ENCODE measurements around the gene ZDHHC14. TPM values are rescaled to one million over a fixed set of nuclear protein-coding genes. Genes with fewer than 3 reads are reported as not detected.

Gene ZDHHC14
- polyA plus RNA-seq, 1 donor (not counting 4 experiments of a cell fraction or from before 2014, with no cell fraction given) = 6.4 TPM

- no peak overlapping the region for H3K9ac ChIP-seq (ENCODE audit: control insufficient read depth, extremely low read depth, insufficient read depth, low read length)
- H2AFZ ChIP-seq (ENCODE audit: control insufficient read depth, low read length) = no peak overlapping the region
- H3K4me2 ChIP-seq (ENCODE audit: control insufficient read depth, extremely low read depth, insufficient read depth, low read depth, low read length) = no peak overlapping the region
- no peaks in the 10 kb centered on the region for H3K27me3 ChIP-seq (ENCODE audit: control insufficient read depth, extremely low read depth, insufficient read depth, low read length)
- FAIRE-seq (no peak), DNase-seq (ENCODE audit: low read depth, low spot score) (no peak)
- H3K9me3 ChIP-seq (ENCODE audit: control insufficient read depth, low read depth, low read length) = no peaks in the 10 kb centered on the region
- peaks cover 2% of the 10 kb centered on the region for H3K4me1 ChIP-seq (ENCODE audit: control insufficient read depth, extremely low read depth, insufficient read depth, low read length)
- H3K4me3 ChIP-seq (ENCODE audit: control insufficient read depth in 2 of 3, extremely low read depth in 1 of 3, insufficient read depth in 2 of 3, low read depth in 1 of 3, low read length in 3 of 3) = no peak overlapping the region
- no peaks in the 10 kb centered on the region for H4K20me1 ChIP-seq (ENCODE audit: control insufficient read depth, extremely low read depth, insufficient read depth, low read length)
- no peaks in the 10 kb centered on the region for H3K79me2 ChIP-seq (ENCODE audit: control insufficient read depth, insufficient read depth, low read length)
- H3K36me3 ChIP-seq (ENCODE audit: control insufficient read depth in 2 of 2, extremely low read depth in 1 of 2, insufficient read depth in 2 of 2, low read length in 2 of 2) = no peaks in the 10 kb centered on the region
- TF ChIP-seq EZH2 (IDR thresholded peaks at IDR 0.05; ENCODE audit: low read length) (no peak), CTCF (optimal IDR thresholded peaks at IDR 0.05 in 1 of 3, IDR thresholded peaks at IDR 0.05 in 1 of 3, conservative IDR thresholded peaks at IDR 0.05 in 1 of 3; ENCODE audit: extremely low read depth in 1 of 3, insufficient read depth in 2 of 3, low read length in 3 of 3) (no peak)
- dilution Hi-C loops (cut with MboI; ENCODE audit: extremely low pct_ligation_motif_present, low sequenced_read_pairs) = no loop called here
- no peaks in the 10 kb centered on the region for H3K9me1 ChIP-seq (ENCODE audit: control insufficient read depth, extremely low read depth, insufficient read depth, low read length)
- no peak overlapping the region for H3K27ac ChIP-seq (ENCODE audit: control insufficient read depth, insufficient read depth, low read length)
Observed at GRCh38 chr6:157469378-157469777, 88.4 kb downstream of the ZDHHC14 start.

DNA sequence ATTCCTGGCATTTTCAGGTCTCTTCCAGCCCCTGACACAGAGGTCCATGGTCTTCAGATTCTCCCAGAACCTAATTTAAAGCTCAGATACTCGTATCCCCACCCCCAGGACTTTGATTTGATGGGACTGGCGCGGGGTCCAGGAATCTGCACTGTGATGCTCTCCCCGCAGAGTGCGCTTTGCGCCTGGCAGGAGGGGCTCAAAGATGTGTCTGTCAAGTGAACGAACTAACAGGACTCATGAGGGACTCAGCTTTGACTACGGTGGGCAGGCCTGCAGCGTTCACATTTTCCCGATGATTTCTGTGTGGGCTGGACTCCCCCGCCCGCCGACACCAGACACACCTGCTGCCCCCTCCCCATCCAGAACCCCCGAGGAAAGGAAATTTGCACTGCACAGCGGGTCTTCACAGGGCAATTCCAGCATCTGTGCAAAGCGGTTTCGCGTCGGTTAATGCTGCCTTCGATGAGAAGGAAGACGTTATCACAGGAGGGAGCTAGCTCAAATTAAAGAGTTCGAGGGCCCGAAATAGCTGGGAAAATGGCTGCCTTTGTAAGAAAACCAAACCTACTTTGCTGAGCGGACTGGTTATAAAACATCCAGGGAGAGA is 90.2 kb downstream of the ZDHHC14 start:
- Histone ChIP-seq H3K27me3 (ENCODE audit: control insufficient read depth, extremely low read depth, insufficient read depth, low read length) (no peaks in the 10 kb centered on the region), H3K4me1 (ENCODE audit: control insufficient read depth, extremely low read depth, insufficient read depth, low read length) (peaks cover 2% of the 10 kb centered on the region), H3K9me3 (ENCODE audit: control insufficient read depth, low read depth, low read length) (no peaks in the 10 kb centered on the region), H3K36me3 (ENCODE audit: control insufficient read depth in 2 of 2, extremely low read depth in 1 of 2, insufficient read depth in 2 of 2, low read length in 2 of 2) (no peaks in the 10 kb centered on the region), H3K27ac (ENCODE audit: control insufficient read depth, insufficient read depth, low read length) (no peak overlapping the region), H3K9me1 (ENCODE audit: control insufficient read depth, extremely low read depth, insufficient read depth, low read length) (no peaks in the 10 kb centered on the region), H3K9ac (ENCODE audit: control insufficient read depth, extremely low read depth, insufficient read depth, low read length) (no peak overlapping the region), H3K4me2 (ENCODE audit: control insufficient read depth, extremely low read depth, insufficient read depth, low read depth, low read length) (no peak overlapping the region), H4K20me1 (ENCODE audit: control insufficient read depth, extremely low read depth, insufficient read depth, low read length) (no peaks in the 10 kb centered on the region), H3K79me2 (ENCODE audit: control insufficient read depth, insufficient read depth, low read length) (no peaks in the 10 kb centered on the region), H2AFZ (ENCODE audit: control insufficient read depth, low read length) (no peak overlapping the region), H3K4me3 (ENCODE audit: control insufficient read depth in 2 of 3, extremely low read depth in 1 of 3, insufficient read depth in 2 of 3, low read depth in 1 of 3, low read length in 3 of 3) (no peak overlapping the region)
- FAIRE-seq (no peak), DNase-seq (ENCODE audit: low read depth, low spot score) (no peak)
- no peak for TF ChIP-seq EZH2 (IDR thresholded peaks at IDR 0.05; ENCODE audit: low read length)
- TF ChIP-seq CTCF (optimal IDR thresholded peaks at IDR 0.05 in 1 of 3, IDR thresholded peaks at IDR 0.05 in 1 of 3, conservative IDR thresholded peaks at IDR 0.05 in 1 of 3; ENCODE audit: extremely low read depth in 1 of 3, insufficient read depth in 2 of 3, low read length in 3 of 3) = no peak
- dilution Hi-C loops (cut with MboI; ENCODE audit: extremely low pct_ligation_motif_present, low sequenced_read_pairs) = no loop called here
